Mucosa of descending colon (tissue), 3 donors: ENCODE results near the gene TCP11L2. TPM values are rescaled to one million over a fixed set of nuclear protein-coding genes. Genes with fewer than 3 reads are reported as not detected.

Source experiments
- ATAC-seq: fragments of 200-7000 bp; cut with Tn5 transposase; one replicate; pipeline ENCODE4 v1.9.1; 2020; ENCODE audit warnings: mild to moderate bottlenecking, moderate library complexity
- DNase-seq, 3 donors: peaks; one replicate each; pipeline ENCODE4 v3.0.0-alpha.2; 2020
- H3K36me3 ChIP-seq: fragments of 200-600 bp; one replicate; pipeline ENCODE4 v1.8.0; 2021; ENCODE audit warnings: low read depth, mild to moderate bottlenecking
- H3K4me1 ChIP-seq: fragments of 200-600 bp; one replicate; pipeline ENCODE4 v1.8.0; 2021; ENCODE audit warnings: low read depth, mild to moderate bottlenecking
- H3K4me3 ChIP-seq: fragments of 200-600 bp; one replicate; pipeline ENCODE4 v1.8.0; 2021; ENCODE audit warnings: mild to moderate bottlenecking
- H3K9me3 ChIP-seq: fragments of 200-600 bp; one replicate; pipeline ENCODE4 v1.8.0; 2021; ENCODE audit warnings: mild to moderate bottlenecking
- intact Hi-C, 2 donors: fragments of 100-400 bp; cut with DNase I in 1 of 2; cut with micrococcal nuclease in 1 of 2; formaldehyde crosslinking; loops; one replicate each; pipeline versions ENCODE4 v1.11.0 to v1.11.1; 2022; cut with DNase I, micrococcal nuclease
- total RNA-seq, 3 donors: library from RNA; stranded (reverse); fragmentation: NEBNext Ultra II Directional in 2 of 3; extraction: Animal tissue kit (Norgen Biotek cat#: 25700) in 2 of 3; gene quantifications; one replicate each; pipeline versions ENCODE4 v1.2.1 to v1.2.4, GENCODE V29; 2021 to 2023
- TF ChIP-seq, protein P1 (sequence below): fragments of 200-600 bp; IDR thresholded peaks from one replicate; pipeline ENCODE4 v1.8.0; 2022; ENCODE audit warnings: antibody characterized with exemption, mild to moderate bottlenecking
- donor health status: DM: no; HTN: no; CAD: no; lungs with moderate emphysema.
- donor health status: DM: no; HTN: no; CAD: no.
- donor health status: DM: no; HTN: yes; CAD: no.

TCP11L2 gene
- total RNA-seq, 3 donors from 2014 or later = 32.1 to 54.5 (median 44.8) TPM

DNA sequence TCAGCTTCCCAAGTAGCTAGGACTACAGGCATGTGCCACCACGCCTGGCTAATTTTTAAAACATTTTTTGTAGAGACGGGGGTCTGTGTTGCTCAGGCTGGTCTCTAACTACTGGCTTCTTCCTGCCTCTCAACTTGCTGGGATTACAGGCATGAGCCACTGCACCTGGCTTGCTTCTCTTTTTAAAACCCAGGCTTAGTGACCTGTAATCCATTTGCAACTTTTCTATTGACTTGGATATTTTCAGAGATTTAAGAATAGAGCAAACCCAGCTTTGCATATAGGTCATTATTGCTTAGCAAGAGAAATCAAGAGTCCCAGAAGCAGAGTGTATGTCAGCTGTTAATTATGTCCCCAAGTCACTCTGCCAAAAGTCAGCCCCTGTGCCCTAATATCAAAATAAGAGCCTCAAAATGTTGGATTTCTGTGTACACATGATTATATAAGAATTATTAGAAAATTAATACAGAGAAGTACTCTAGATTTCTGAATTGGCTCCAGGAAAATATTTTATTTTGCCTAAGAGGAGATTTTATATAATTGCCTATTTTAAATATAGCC lies 24.9 kb downstream of the TCP11L2 start:
- TF ChIP-seq, protein P1, sequence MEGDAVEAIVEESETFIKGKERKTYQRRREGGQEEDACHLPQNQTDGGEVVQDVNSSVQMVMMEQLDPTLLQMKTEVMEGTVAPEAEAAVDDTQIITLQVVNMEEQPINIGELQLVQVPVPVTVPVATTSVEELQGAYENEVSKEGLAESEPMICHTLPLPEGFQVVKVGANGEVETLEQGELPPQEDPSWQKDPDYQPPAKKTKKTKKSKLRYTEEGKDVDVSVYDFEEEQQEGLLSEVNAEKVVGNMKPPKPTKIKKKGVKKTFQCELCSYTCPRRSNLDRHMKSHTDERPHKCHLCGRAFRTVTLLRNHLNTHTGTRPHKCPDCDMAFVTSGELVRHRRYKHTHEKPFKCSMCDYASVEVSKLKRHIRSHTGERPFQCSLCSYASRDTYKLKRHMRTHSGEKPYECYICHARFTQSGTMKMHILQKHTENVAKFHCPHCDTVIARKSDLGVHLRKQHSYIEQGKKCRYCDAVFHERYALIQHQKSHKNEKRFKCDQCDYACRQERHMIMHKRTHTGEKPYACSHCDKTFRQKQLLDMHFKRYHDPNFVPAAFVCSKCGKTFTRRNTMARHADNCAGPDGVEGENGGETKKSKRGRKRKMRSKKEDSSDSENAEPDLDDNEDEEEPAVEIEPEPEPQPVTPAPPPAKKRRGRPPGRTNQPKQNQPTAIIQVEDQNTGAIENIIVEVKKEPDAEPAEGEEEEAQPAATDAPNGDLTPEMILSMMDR = no peak
- Histone ChIP-seq H3K9me3 (no peaks in the 10 kb centered on the region), H3K4me1 (no peaks in the 10 kb centered on the region), H3K36me3 (no peaks in the 10 kb centered on the region), H3K4me3 (no peak overlapping the region)
- ATAC-seq (no peak), DNase-seq (no peak)
- intact Hi-C loops = no loop called here

DNA sequence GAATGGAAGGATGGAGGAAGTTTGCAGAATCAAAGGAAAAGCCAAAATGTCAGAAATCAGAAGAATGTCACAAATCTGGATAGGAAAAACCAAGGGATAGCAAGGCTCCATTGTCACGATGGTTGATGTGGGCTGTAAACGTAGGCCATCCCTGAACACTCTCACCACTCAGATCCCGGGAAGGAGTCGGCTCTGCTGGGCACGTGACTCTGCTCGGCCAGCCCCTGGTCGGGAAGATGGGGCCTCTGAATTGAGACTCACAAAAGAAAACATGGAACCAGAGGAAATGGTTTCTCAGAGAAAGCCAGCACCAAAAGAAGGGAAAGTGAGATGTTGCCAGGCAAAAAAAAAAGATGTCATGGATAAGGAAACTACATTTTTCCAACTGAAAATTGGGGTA lies 26.2 kb downstream of the TCP11L2 start:
- DNase-seq (no peak), ATAC-seq (no peak)
- no peaks in the 10 kb centered on the region for H3K4me1 ChIP-seq
- H3K9me3 ChIP-seq = no peaks in the 10 kb centered on the region
- TF ChIP-seq, protein P1 = no peak
- no peak overlapping the region for H3K4me3 ChIP-seq
- intact Hi-C loops = no loop called here
- no peaks in the 10 kb centered on the region for H3K36me3 ChIP-seq

DNA sequence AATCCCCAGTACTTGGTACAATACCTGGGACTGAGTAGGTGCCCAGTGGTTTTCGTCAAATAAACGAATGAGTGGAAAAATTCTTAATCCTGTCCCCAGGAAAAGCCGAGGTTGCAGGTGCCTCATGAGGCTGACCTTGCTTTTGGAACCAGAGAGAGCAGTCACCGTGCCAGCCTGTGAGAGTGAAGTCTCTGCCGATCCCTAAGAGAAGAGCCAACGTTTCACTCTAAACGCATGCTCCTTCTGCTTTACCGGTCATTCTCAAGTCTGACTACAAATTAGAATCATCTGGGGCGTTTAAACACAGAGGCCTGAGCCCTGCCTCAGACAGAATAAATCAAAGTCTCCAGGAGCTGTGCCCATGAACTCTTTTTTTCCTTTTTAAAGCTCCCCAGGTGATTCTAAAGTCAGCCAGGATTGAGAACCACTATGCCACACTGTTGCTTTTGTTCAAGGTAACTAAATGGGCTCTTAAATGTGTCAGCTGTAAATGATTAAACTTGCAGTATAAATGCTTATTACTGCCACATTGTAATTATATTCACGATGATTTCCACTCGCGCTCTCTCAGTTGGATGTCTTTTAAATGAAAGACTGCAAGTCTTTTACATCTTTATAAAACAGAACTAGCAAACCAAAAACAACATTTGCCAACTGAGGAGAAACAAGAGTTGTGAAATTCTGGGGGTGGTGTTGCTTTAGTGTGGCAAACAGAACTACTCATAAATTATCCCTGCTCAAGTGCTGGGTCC lies 26.9 kb downstream of the TCP11L2 start:
- ATAC-seq = peak; percentile 74
- Histone ChIP-seq H3K4me3 (no peak overlapping the region), H3K36me3 (no peaks in the 10 kb centered on the region), H3K9me3 (no peaks in the 10 kb centered on the region), H3K4me1 (no peaks in the 10 kb centered on the region)
- DNase-seq = no peak
- TF ChIP-seq, protein P1 = no peak
- intact Hi-C loops = no loop called here

DNA sequence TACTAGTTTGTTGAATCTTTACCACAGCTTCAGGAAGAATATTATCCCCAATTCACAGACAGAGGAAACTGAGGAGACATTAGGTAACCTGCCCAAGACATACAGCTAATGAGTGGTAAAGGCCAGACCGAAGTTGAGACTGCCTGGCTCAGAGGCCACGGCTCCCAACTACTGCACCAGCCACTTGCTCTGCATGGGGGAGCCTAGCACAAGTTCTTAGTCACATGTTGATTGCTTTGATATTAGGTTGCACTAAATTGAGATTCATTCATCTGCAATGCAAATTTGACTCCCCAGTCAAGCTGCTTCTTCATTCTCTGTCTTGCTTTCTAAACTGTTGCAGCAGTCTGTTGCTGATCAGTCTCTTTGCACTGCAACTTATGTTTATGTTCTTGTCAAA lies 29.1 kb downstream of the TCP11L2 start:
- Histone ChIP-seq H3K36me3 (no peaks in the 10 kb centered on the region), H3K9me3 (no peaks in the 10 kb centered on the region), H3K4me1 (no peaks in the 10 kb centered on the region), H3K4me3 (no peak overlapping the region)
- intact Hi-C loops = no loop called here
- TF ChIP-seq, protein P1 = no peak
- no peak for DNase-seq
- no peak for ATAC-seq

DNA sequence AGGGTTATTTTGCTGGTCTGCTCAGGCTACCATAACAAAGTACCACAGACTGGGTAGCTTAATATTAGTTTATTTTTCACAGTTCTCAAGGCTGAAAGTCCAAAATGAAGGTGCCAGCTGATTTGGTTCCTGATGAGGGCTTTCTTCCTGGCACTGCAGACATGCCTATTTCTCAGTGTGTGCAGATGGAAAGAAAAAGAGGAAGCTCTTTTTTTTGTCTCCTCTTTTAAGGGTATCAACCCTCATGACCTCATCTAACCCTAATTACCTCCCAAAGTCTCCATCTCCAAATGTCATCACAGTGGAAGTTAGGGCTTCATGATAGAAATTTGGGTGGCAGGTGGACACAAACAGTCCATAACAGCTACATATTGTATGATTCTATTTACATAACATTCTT lies 30.0 kb downstream of the TCP11L2 start:
- Histone ChIP-seq H3K36me3 (no peaks in the 10 kb centered on the region), H3K4me3 (no peak overlapping the region), H3K9me3 (no peaks in the 10 kb centered on the region), H3K4me1 (no peaks in the 10 kb centered on the region)
- TF ChIP-seq, protein P1 = no peak
- DNase-seq (no peak), ATAC-seq (no peak)
- intact Hi-C loops = no loop called here
